Ishikawa (cell line): Measurements from ENCODE around the gene HOXC9.

Experiments used
- EP300 ChIP-seq: IDR thresholded peaks from 2 replicates; pipeline ENCODE4 v1.6.1; 2012; ENCODE audit warnings: borderline replicate concordance
- FOXM1 ChIP-seq: IDR thresholded peaks from 2 replicates; pipeline ENCODE4 v1.6.1; 2012; ENCODE audit warnings: low read depth, borderline replicate concordance
- TAF1 ChIP-seq: IDR thresholded peaks from 2 replicates; pipeline ENCODE4 v1.6.1; 2012; ENCODE audit warnings: low read depth, mild to moderate bottlenecking
- USF1 ChIP-seq: IDR thresholded peaks from 2 replicates; pipeline ENCODE4 v1.6.1; 2012
- ZBTB7A ChIP-seq: IDR thresholded peaks from 2 replicates; pipeline ENCODE4 v1.6.1; 2012; ENCODE audit warnings: low read depth

- TF ChIP-seq EP300 (no peak), TAF1 (no peak), ZBTB7A (no peak), USF1 (no peak), FOXM1 (no peak)
Measured at GRCh38 chr12:54033980-54034784, 34.2 kb downstream of the HOXC9 start.
